GM10248 (cell line): ENCODE data around the gene LRGUK.
"Not testable (repeated sequence)": the region's sequence is repeated elsewhere in the genome, so short reads cannot be mapped to it uniquely, and the experiment has no call there.

Source experiments
- CTCF ChIA-PET: fragments of 300-600 bp; sonication (Branson Sonifier 250); formaldehyde crosslinking; extraction: SDS; loops from one replicate; lab custom pipeline; 2021; ENCODE audit warnings: antibody characterized with exemption; lab: Yijun Ruan, JAX
- POLR2A ChIA-PET: fragments of 350-650 bp; sonication (Branson Sonifier 250); formaldehyde crosslinking; extraction: SDS; loops from one replicate; lab custom pipeline; 2020; ENCODE audit warnings: antibody characterized with exemption; lab: Yijun Ruan, JAX
- DNase-seq: peaks from one replicate; pipeline ENCODE4 v3.0.0; 2012; ENCODE audit errors: extremely low spot score
- TF ChIP-seq, protein P1 (sequence below): IDR thresholded peaks from 2 replicates; pipeline ENCODE4 v1.5.1; 2012; ENCODE audit warnings: mild to moderate bottlenecking, low read depth; ENCODE audit errors: extremely low read depth, missing control alignments, control extremely low read depth

The LRGUK gene

DNA sequence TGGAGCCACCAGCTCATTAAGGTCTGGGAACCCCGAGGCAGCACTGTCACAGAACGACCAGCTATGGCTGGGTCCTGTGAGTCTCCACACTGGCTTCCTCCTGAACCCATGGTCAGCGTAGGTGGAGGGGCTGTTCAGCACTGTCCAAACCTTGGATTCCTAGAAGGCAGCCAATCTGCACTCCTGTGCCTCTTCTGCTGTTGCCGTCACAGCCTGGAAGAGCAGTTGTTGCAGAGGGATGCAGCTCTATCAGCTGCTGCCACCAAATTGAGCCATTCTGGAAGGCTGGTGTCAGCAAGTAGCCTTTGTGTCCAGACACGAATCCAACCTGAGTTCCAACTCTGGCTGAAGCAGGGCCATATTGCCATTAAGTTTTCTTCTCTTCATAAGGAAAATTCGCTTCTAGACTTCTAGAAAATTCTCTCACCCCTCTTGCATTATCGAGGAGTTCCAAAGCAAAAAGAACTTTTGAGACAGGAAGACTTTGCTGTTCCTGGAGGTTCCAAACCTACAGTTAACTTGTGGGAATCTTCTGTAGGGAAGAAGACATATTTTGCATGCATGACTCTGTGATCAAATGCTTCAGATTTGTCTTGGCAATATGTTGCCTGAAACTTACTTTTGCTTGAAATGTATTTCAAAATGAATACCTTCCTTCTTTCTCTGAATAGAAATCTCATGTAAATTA lies 84.0 kb downstream of the LRGUK start:
- ChIA-PET CTCF (no interaction called here), POLR2A (no interaction called here)

DNA sequence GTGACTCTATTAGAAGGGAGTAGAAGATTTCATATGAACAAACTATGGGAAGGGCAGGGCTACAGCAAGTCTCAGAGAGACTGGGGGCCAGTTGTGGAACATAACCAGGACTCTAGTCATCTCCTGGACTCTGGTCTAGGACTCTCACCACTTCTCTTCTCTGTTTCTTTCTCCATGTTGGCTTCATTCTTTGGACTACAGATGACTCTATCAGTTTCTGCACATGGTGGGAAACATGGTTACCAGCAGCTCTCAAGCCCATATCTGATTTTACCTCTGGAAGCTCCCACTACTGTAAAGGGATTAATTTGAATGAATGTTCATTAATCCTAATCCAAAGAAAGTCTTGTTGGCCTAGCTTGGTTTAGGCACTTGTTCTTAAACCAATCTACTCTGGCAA lies 84.7 kb downstream of the LRGUK start:
- CTCF ChIA-PET = interaction anchor here (1.2 kb wide), 1 partner anchor 21 kb away, joined by 3 read pairs; no protein-coding TSS in a partner anchor
- POLR2A ChIA-PET = no interaction called here
- no peak for DNase-seq

More for the DNA sequence above, 84.0 kb downstream of the LRGUK start:
- TF ChIP-seq, protein P1, sequence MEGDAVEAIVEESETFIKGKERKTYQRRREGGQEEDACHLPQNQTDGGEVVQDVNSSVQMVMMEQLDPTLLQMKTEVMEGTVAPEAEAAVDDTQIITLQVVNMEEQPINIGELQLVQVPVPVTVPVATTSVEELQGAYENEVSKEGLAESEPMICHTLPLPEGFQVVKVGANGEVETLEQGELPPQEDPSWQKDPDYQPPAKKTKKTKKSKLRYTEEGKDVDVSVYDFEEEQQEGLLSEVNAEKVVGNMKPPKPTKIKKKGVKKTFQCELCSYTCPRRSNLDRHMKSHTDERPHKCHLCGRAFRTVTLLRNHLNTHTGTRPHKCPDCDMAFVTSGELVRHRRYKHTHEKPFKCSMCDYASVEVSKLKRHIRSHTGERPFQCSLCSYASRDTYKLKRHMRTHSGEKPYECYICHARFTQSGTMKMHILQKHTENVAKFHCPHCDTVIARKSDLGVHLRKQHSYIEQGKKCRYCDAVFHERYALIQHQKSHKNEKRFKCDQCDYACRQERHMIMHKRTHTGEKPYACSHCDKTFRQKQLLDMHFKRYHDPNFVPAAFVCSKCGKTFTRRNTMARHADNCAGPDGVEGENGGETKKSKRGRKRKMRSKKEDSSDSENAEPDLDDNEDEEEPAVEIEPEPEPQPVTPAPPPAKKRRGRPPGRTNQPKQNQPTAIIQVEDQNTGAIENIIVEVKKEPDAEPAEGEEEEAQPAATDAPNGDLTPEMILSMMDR = no peak
- DNase-seq = no peak

DNA sequence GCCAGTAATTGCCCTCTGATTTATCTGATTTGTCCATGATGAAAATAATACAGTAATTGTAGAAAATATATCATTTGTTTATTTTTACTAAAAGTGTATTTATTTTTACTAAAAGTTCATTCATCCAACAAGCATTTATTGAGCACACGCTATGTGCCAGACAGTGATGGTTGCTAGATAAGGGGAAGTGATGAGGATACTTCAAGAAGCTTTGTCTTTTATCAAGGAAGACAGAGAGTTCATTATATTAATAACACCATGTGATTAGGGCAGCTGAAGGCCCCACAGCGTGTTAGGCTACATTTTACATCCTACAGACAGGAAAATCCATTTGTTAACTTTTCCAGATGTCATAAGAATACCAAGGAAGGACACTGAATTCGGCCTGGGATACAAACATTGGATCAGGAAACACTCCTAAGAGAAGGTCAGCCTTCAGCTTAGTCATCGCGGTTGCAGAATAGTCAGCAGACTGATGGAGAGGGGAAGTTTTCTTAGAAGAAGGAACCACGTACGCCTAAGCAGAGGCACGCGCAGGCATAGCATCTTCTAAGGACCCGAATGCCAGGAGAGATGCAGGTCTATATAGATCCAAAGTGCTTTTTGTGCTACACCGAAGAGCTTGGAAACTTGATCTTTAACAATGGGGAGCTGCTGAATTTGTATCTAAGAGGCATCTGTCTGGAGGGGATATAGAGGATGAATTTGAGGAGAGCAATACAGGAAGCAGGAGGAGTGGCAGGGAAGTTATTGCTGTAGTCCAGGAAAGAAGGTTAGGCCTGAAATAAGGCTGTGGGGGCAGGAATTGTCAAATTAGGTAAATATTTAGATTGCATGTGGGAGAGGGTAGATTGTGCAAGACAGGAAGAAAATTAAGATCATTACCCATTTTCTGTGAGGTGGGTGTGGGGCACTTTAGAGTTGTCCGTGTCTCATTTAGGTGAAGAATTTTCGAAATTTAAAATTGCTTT lies 85.7 kb downstream of the LRGUK start:
- CTCF ChIA-PET = interaction anchor here (1.2 kb wide), 1 partner anchor 20 kb away, joined by 3 read pairs; no protein-coding TSS in a partner anchor

More for the DNA sequence above, 84.7 kb downstream of the LRGUK start:
- TF ChIP-seq, protein P1 = no peak

DNA sequence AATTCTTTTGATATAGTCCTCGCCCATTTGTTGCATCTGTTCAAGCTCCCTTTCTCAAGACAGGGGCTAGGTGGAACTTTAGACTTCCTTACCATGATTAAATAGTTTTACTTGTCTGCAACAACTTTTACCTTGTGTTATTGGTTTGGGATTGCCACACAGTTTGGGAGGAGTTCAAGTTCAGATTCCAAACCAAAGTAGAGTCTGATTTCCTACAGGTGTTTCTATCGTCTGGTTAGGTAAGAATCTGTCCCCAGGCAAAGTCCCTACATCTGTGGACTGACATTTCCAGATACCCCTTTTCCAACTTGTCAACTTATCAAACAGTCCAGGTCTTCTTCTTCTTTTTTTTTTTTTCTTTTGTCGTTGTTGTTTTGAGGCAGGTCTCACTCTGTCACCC lies 93.1 kb downstream of the LRGUK start:
- ChIA-PET CTCF (no interaction called here), POLR2A (no interaction called here)
- TF ChIP-seq, protein P1 = no peak
- DNase-seq = no peak

More for the DNA sequence above, 85.7 kb downstream of the LRGUK start:
- POLR2A ChIA-PET = no interaction called here
- TF ChIP-seq, protein P1 = no peak
- no peak for DNase-seq

DNA sequence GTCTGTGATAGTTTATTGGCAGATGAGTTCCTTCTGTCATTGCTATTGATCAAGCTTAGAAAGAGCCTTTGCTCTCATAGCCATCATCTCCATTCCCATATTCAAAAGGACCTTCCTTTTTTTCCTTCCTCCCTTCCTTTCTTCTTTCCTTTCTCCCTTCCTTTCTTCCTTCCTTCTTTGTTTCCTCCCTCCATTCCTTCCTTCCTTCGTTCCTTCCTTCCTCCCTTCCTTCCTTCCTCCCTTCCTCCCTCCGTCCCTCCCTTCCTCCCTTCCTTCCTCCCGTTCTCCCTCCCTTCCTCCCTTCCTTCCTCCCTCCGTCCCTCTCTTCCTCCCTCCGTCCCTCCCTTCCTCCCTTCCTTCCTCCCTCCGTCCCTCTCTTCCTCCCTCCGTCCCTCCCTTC lies 104.2 kb downstream of the LRGUK start:
- CTCF ChIA-PET, DNase-seq, POLR2A ChIA-PET: not testable (repeated sequence)

DNA sequence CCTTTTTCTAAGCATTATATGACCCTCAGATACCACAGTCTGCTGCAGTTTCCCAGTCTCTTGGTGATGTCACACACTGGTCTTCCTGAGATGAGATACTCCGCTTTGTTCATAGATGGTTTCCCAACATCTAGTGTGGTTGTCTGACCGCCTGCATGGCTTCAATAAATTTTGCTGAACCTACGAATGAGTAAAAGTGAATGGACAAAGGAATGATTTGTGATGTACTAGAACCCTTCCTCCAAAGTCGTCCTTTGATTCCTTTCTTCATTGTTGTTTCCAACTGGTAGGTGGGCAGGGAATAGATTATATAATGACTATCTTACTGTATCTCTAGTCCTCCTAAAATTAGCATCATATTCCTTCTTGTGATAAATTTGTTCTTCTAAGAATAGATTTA lies 107.1 kb downstream of the LRGUK start:
- CTCF ChIA-PET = no interaction called here
- TF ChIP-seq, protein P1 = no peak
- DNase-seq = no peak
- POLR2A ChIA-PET = no interaction called here
